ENCODE results near the gene RAPGEF5.

GRCh38 chr7:22219036-22219435 lies 137.9 kb downstream of the RAPGEF5 start:
- TF ChIP-seq CTCF (conservative IDR thresholded peaks at IDR 0.05) (no peak), ZFX (IDR thresholded peaks at IDR 0.05) (no peak)

Measured in C4-2B (cell line).